Activated gamma-delta T cell (primary cell): ENCODE results near the gene ARMH4.

Experiments
- DNase-seq: peaks from one replicate; lab custom pipeline; 2025; lab: John Stamatoyannopoulos, UW

Gene ARMH4

DNA sequence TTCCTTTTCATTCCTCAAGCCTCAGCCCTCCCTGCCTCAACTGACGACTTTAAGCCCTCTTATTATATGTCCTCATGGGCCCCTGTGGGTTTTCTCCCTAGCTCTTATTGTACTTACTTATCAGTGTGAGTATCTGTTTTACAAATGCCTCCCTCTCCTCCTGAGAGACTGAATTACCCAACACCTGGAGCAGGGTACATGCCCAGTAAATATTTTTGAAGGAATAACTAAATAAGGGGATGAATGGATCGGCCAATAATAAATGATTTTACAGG is 190.3 kb downstream of the ARMH4 start:
- no peak for DNase-seq

DNA sequence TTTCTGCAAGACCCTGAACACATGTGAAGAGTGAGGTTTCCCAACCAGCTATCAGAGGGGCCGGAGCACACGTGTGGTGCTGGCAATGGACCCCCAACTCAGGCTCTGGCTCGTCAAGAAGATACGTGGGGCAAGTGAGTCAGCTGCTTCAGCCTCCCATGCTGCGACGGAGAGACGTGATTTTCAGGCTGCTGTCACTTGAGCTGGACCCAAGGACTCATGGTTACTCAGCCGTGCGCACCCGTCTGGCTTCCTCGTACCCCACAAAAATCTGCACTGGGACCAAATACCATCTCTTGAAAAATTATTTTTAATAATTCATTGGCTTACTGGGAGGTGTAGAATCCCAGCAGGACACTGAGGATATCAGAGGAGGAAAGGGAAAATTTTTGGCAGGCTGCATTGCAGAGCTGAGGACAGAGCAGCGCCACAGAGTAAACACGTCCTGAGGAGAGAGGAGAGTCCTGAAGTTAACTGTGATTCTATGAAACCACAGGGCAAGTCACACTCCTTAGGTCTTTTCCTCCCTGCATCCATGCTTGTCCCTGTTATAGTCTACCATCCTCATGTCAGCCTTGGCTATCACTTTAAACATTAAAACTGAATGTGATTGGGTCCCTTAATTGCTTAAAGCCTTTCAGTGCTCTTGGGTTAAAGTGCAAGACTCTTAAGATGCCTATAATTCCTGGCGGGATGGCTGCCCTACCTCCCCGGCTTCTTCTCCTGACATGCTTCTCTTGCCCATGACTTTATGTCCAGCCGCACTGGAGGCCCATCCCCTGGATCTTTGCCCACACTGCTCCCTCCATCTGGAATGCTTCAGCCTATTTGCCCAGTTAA is 190.8 kb downstream of the ARMH4 start:
- DNase-seq, result no peak

DNA sequence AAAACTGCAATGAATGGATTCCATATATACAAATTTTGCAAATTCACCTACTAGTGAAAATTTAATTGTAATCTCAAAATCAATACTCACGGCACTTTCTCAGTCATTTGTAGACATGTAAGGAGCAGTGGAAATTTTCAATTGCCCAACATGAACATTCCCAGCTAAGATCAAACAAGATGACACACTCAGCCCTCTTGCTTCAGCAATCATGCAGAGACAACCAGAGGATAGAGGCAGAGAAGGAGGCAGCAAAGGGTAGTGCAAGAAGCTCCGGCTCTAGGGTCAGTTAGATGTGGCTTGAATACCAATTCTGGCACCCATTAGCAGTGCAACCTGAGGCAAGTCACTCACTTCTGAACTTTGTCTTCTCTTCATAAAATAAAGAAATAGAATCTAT is 194.6 kb downstream of the ARMH4 start:
- DNase-seq, result no peak
